Aorta (tissue), 5 donors: ENCODE data around the gene TSHR. TPM values are rescaled to one million over a fixed set of nuclear protein-coding genes. Genes with fewer than 3 reads are reported as not detected.

Source experiments
- ATAC-seq: fragments of 200-7000 bp; cut with Tn5 transposase; one replicate; pipeline ENCODE4 v1.9.1; 2022; ENCODE audit warnings: moderate library complexity; ENCODE audit not compliant: low FRiP score
- DNase-seq, 2 donors: peaks; one replicate each; pipeline ENCODE4 v3.0.0-alpha.2; 2020
- H3K27ac ChIP-seq, 2 donors: one replicate each; pipeline ENCODE4 v1.5.1; 2013; ENCODE audit warnings: low read length in 2 of 2, mild to moderate bottlenecking in 2 of 2, moderate library complexity in 2 of 2, control low read depth in 1 of 2, inconsistent platforms in 1 of 2, low read depth in 1 of 2
- H3K27me3 ChIP-seq, 2 donors: one replicate each; pipeline ENCODE4 v1.6.1; 2013; ENCODE audit warnings: control low read depth in 1 of 2, low read length in 1 of 2, mild to moderate bottlenecking in 1 of 2, moderate library complexity in 1 of 2; ENCODE audit not compliant: insufficient read depth in 2 of 2, control insufficient read depth in 1 of 2
- H3K36me3 ChIP-seq, 2 donors: one replicate each; pipeline ENCODE4 v1.6.1; 2013; ENCODE audit warnings: control low read depth in 1 of 2, low read length in 1 of 2, mild to moderate bottlenecking in 1 of 2; ENCODE audit not compliant: insufficient read depth in 2 of 2, control insufficient read depth in 1 of 2
- H3K4me1 ChIP-seq, 2 donors: one replicate each; pipeline ENCODE4 v1.6.1; 2013; ENCODE audit warnings: low read length in 2 of 2, control low read depth in 1 of 2, mild to moderate bottlenecking in 1 of 2, moderate library complexity in 1 of 2; ENCODE audit not compliant: insufficient read depth in 2 of 2, control insufficient read depth in 1 of 2
- H3K4me3 ChIP-seq, 2 donors: one replicate each; pipeline ENCODE4 v1.5.1; 2013; ENCODE audit warnings: low read length in 2 of 2, control low read depth in 1 of 2, mild to moderate bottlenecking in 1 of 2
- H3K9me3 ChIP-seq: one replicate; pipeline ENCODE4 v1.6.1; 2013; ENCODE audit warnings: mild to moderate bottlenecking, low read length; ENCODE audit not compliant: control insufficient read depth
- WGBS, 2 donors: extraction: QIAGEN DNeasy Blood & Tissue Kit; methylation state at CpG; one replicate each; pipeline ENCODE4 v1.1.7; 2013; 5-methylcytosine and 5-hydroxymethylcytosine counted together
- intact Hi-C, 2 donors: fragments of 100-400 bp; cut with DNase I; formaldehyde crosslinking; loops; one replicate each; pipeline versions ENCODE4 v1.14.2 to v1.15.0; 2022
- polyA plus RNA-seq, 2 donors: library from polyadenylated mRNA; stranded (reverse); fragments of 200-250 nt; gene quantifications; one replicate each; pipeline ENCODE4 v1.2.3, GENCODE V29; 2013
- total RNA-seq, 2 donors: library from RNA; stranded (reverse); fragmentation: NEBNext Ultra II Directional; extraction: Animal tissue kit (Norgen Biotek cat#: 25700); gene quantifications; one replicate each; pipeline ENCODE4 v1.2.1, GENCODE V29; 2021
- donor health status: healthy with polysubstance abuse.
- donor health status: Bipolar disorder and iron deficiency.
- donor health status: DM: no; HTN: no; CAD: no.
- donor health status: DM: no; HTN: no; CAD: no.
- donor health status: DM: yes; HTN: yes; CAD: no.

TSHR gene
- total and polyA plus RNA-seq, 4 donors = 0.13 to 0.30 (median 0.29) TPM; not detected in 1

- Histone ChIP-seq H3K27me3 (peaks cover 0 to 2% of the 10 kb centered on the region in 2 donors), H3K4me3 (no peak overlapping the region), H3K36me3 (no peaks in the 10 kb centered on the region), H3K4me1 (no peaks in the 10 kb centered on the region), H3K27ac (no peak overlapping the region), H3K9me3 (peaks cover 2% of the 10 kb centered on the region)
- ATAC-seq = no peak
- intact Hi-C loops = no loop called here
- DNase-seq = no peak
- 78 to 89% methylated on average over 2 of the region's 2 CpGs for WGBS, 2 donors
Measured at GRCh38 chr14:81133400-81133799, 178.0 kb downstream of the TSHR start.

DNA sequence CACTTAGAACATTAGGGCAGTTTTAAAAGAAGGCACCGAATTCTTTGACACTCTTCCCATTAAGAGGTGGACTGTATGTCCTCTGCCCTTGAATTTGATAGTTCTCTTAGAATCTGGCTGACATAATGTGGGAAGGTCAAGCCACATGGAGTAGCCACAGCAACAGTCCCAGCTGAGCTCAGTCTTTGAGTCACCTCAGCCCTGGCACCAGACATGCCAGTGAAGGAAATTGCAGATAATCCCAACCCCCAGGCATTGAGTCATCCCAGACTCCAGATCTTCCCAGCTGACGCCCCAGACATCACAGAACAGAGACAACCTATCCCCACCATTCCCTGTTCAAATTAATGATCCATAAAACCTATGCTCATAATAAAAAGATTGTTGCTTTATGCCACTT lies 181.9 kb downstream of the TSHR start:
- 65 to 71% methylated on average over 2 of the region's 2 CpGs for WGBS, 2 donors
- no peaks in the 10 kb centered on the region for H3K9me3 ChIP-seq
- no peak overlapping the region for H3K4me3 ChIP-seq
- no peak for ATAC-seq
- peaks cover 0 to 2% of the 10 kb centered on the region in 2 donors for H3K27me3 ChIP-seq
- no peak overlapping the region for H3K27ac ChIP-seq
- intact Hi-C loops = no loop called here
- H3K4me1 ChIP-seq = no peaks in the 10 kb centered on the region
- DNase-seq = no peak
- H3K36me3 ChIP-seq = no peaks in the 10 kb centered on the region

DNA sequence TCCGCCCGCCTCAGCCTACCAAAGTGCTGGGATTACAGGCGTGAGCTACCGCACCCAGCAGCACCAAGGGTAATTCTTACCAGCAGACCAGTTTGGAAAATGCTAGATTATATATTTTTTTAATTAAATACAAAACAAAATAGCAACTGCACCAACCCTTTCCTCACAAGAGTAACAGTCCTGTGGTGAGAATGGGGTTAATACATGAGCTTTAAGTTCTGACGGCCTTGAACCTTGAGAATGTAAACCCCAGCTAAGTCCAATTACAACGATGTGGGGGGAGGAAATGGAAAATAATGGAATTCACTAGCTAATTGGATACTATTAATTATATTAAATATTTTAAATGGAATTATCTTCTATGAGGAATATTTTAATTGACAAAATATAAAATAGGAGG lies 183.0 kb downstream of the TSHR start:
- Histone ChIP-seq H3K36me3 (no peaks in the 10 kb centered on the region), H3K4me3 (no peak overlapping the region), H3K4me1 (no peaks in the 10 kb centered on the region), H3K9me3 (no peaks in the 10 kb centered on the region), H3K27ac (no peak overlapping the region), H3K27me3 (peaks cover 0 to 2% of the 10 kb centered on the region in 2 donors)
- no peak for ATAC-seq
- no peak for DNase-seq
- intact Hi-C loops = no loop called here
- 81 to 88% methylated on average over 6 of the region's 6 CpGs for WGBS, 2 donors

DNA sequence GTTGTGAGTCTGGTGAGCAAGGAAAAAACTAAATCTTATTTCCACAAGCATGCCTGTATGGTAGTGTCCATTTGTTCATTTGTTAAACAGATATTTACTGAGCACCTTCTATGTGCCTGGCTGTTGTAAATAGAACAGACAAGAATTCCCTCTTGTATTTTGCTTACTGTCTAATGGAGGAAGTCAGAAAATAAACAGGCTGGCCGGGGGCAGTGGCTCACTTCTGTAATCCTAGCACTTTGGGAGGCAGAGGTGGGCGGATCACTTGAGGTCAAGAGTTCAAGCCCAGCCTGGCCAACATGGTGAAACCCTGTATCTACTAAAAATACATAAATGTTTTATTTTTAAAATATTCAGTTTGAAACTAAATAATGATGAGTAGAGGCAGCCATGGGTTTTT lies 186.0 kb downstream of the TSHR start:
- no peak for DNase-seq
- intact Hi-C loops = no loop called here
- Histone ChIP-seq H3K27ac (no peak overlapping the region), H3K9me3 (no peaks in the 10 kb centered on the region), H3K4me1 (no peaks in the 10 kb centered on the region), H3K27me3 (peaks cover 0 to 2% of the 10 kb centered on the region in 2 donors), H3K36me3 (no peaks in the 10 kb centered on the region), H3K4me3 (no peak overlapping the region)
- 46 to 57% methylated on average over 2 of the region's 2 CpGs for WGBS, 2 donors
- ATAC-seq = no peak

DNA sequence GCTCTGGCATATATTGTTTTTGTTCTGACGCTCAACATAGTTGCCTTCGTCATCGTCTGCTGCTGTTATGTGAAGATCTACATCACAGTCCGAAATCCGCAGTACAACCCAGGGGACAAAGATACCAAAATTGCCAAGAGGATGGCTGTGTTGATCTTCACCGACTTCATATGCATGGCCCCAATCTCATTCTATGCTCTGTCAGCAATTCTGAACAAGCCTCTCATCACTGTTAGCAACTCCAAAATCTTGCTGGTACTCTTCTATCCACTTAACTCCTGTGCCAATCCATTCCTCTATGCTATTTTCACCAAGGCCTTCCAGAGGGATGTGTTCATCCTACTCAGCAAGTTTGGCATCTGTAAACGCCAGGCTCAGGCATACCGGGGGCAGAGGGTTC lies 188.4 kb downstream of the TSHR start:
- H3K27me3 ChIP-seq = no peaks in the 10 kb centered on the region
- intact Hi-C loops = no loop called here
- no peaks in the 10 kb centered on the region for H3K9me3 ChIP-seq
- no peaks in the 10 kb centered on the region for H3K4me1 ChIP-seq
- ATAC-seq (no peak), DNase-seq (no peak)
- no peak overlapping the region for H3K27ac ChIP-seq
- no peak overlapping the region for H3K4me3 ChIP-seq
- no peaks in the 10 kb centered on the region for H3K36me3 ChIP-seq
- 92 to 94% methylated on average over 8 of the region's 8 CpGs for WGBS, 2 donors

GRCh38 chr14:81144824-81145603 lies 189.6 kb downstream of the TSHR start:
- WGBS, 2 donors = 82 to 87% methylated on average over 3 of the region's 3 CpGs
- intact Hi-C loops = no loop called here
- Histone ChIP-seq H3K27me3 (no peaks in the 10 kb centered on the region), H3K4me1 (no peaks in the 10 kb centered on the region), H3K36me3 (no peaks in the 10 kb centered on the region), H3K27ac (no peak overlapping the region), H3K4me3 (no peak overlapping the region), H3K9me3 (no peaks in the 10 kb centered on the region)
- DNase-seq (no peak), ATAC-seq (no peak)

- intact Hi-C loops = no loop called here
- WGBS, 2 donors = 49 to 51% methylated on average over 2 of the region's 2 CpGs
- ATAC-seq (no peak), DNase-seq (no peak)
- Histone ChIP-seq H3K4me1 (no peaks in the 10 kb centered on the region), H3K9me3 (no peaks in the 10 kb centered on the region), H3K27ac (no peak overlapping the region), H3K4me3 (no peak overlapping the region), H3K36me3 (no peaks in the 10 kb centered on the region), H3K27me3 (no peaks in the 10 kb centered on the region)
Measured at GRCh38 chr14:81147140-81147897, 191.9 kb downstream of the TSHR start.

- no peak overlapping the region for H3K4me3 ChIP-seq
- no peaks in the 10 kb centered on the region for H3K4me1 ChIP-seq
- DNase-seq (no peak), ATAC-seq (no peak)
- no peaks in the 10 kb centered on the region for H3K36me3 ChIP-seq
- intact Hi-C loops = no loop called here
- H3K9me3 ChIP-seq = no peaks in the 10 kb centered on the region
- no peak overlapping the region for H3K27ac ChIP-seq
- 64 to 74% methylated on average over 4 of the region's 4 CpGs for WGBS, 2 donors
- no peaks in the 10 kb centered on the region for H3K27me3 ChIP-seq
Measured at GRCh38 chr14:81148635-81149034, 193.2 kb downstream of the TSHR start.

DNA sequence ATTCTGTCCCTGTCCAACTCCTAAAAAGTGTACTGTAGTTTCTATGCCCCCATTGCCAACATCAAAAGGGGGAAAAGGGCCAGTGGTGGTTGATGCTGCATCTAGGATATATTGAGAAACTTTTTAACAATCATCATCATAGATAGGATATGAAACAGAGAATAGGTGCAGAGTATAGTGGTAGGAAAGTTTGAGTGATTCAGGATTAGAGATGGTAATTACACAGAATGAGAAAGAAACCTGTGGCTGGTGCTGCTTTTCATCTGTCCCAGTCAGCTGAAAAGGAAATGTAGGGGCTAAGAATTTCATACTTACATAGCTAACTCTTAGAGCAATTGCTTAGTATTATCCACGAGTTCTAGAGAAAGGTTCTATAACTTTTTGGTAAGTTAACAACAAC lies 197.8 kb downstream of the TSHR start:
- 56 to 77% methylated on average over 1 of the region's 1 CpG for WGBS, 2 donors
- Histone ChIP-seq H3K27me3 (no peaks in the 10 kb centered on the region), H3K4me1 (no peaks in the 10 kb centered on the region), H3K9me3 (no peaks in the 10 kb centered on the region), H3K36me3 (no peaks in the 10 kb centered on the region), H3K4me3 (no peak overlapping the region), H3K27ac (no peak overlapping the region)
- intact Hi-C loops = no loop called here
- ATAC-seq (no peak), DNase-seq (no peak)
